ENCODE measurements around the gene YAP1.

Gene YAP1

DNA sequence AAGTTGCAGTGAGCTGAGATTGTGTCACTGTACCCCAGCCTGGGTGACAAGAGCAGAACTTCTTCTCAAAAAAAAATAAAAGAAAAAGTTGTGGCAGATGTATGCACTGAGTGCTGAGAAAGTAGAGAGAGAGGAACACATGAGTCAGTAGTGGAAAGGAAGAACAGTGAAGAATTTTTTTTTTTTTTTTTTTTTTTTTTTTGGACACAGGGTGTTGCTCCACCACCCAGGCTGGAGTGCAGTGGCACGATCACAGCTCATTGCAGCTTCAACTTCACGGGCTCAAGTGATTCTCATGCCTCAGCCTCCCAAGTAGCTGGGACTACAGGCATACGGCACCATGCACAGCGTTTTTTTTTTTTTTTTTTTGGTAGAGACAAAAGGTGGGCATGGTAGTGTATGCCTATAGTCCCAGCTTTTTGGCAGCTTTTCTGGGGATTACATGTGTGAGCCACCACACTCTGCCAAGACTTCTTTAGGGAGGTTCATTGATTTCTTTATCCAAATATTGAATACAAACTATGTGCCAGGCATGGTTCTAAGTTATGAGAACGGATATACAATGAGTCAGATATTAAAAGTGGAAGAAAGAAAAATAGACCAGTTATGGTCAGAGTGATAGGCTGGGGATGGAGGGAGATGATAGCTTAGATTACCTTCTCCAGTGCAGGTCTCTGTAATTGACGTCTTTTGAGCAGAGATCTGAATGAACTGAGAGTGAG is 62.0 kb downstream of the YAP1 start:
- Histone ChIP-seq H3K36me3 (ENCODE audit: low read length) (no peaks in the 10 kb centered on the region), H3K4me2 (ENCODE audit: low read depth, low read length, poor library complexity, severe bottlenecking) (no peak overlapping the region), H3K9me2 (replicated peaks; ENCODE audit: insufficient read depth, low read length) (no peaks in the 10 kb centered on the region), H3K27me3 (ENCODE audit: low read length) (no peaks in the 10 kb centered on the region), H3K4me3 (ENCODE audit: insufficient read depth, low read length, poor library complexity, severe bottlenecking) (no peak overlapping the region), H3K9me3 (ENCODE audit: insufficient read depth, low read length) (no peaks in the 10 kb centered on the region), H3K27ac (ENCODE audit: low read depth, low read length) (no peak overlapping the region), H3K79me2 (ENCODE audit: insufficient read depth, low read length) (no peaks in the 10 kb centered on the region), H4K20me1 (ENCODE audit: low read depth, low read length) (0 out of 2 replicates have a peak, but pooled peaks cover 2% of the 10 kb centered on the region), H2AFZ (ENCODE audit: low read depth, low read length, severe bottlenecking) (no peak overlapping the region), H3K9ac (ENCODE audit: low read length) (no peak overlapping the region), H3F3A (ENCODE audit: insufficient read depth) (no peaks in the 10 kb centered on the region)
- TF ChIP-seq, protein P1, sequence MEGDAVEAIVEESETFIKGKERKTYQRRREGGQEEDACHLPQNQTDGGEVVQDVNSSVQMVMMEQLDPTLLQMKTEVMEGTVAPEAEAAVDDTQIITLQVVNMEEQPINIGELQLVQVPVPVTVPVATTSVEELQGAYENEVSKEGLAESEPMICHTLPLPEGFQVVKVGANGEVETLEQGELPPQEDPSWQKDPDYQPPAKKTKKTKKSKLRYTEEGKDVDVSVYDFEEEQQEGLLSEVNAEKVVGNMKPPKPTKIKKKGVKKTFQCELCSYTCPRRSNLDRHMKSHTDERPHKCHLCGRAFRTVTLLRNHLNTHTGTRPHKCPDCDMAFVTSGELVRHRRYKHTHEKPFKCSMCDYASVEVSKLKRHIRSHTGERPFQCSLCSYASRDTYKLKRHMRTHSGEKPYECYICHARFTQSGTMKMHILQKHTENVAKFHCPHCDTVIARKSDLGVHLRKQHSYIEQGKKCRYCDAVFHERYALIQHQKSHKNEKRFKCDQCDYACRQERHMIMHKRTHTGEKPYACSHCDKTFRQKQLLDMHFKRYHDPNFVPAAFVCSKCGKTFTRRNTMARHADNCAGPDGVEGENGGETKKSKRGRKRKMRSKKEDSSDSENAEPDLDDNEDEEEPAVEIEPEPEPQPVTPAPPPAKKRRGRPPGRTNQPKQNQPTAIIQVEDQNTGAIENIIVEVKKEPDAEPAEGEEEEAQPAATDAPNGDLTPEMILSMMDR (IDR thresholded peaks at IDR 0.05; ENCODE audit: insufficient read depth, low read length, poor library complexity, severe bottlenecking) = no peak
- no peak for TF ChIP-seq EZH2phosphoT487 (conservative IDR thresholded peaks at IDR 0.05; ENCODE audit: low read length)

DNA sequence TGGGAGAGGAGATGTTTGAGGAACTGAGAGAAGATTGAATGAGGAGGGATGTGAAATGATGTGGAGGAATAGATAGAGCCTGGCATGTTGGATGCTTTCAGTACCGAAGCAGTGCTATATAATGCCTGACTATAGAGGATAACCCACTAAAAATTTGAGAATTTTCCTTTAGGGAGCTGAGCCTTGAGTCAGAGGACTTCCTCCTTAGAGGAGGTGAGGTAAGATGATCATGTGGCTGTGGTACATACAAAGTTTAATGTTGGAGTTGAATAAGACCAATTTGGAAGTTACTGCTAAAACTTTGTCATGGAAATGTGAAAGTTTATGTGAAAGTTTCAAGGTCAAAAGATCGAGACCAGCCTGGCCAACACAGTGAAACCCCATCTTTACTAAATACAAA is 66.9 kb downstream of the YAP1 start:
- no peak overlapping the region for H3K27ac ChIP-seq (ENCODE audit: low read depth, low read length)
- no peaks in the 10 kb centered on the region for H3K79me2 ChIP-seq (ENCODE audit: insufficient read depth, low read length)
- no peak overlapping the region for H3K4me3 ChIP-seq (ENCODE audit: insufficient read depth, low read length, poor library complexity, severe bottlenecking)
- H4K20me1 ChIP-seq (ENCODE audit: low read depth, low read length) = no peaks in the 10 kb centered on the region
- no peaks in the 10 kb centered on the region for H3F3A ChIP-seq (ENCODE audit: insufficient read depth)
- no peaks in the 10 kb centered on the region for H3K36me3 ChIP-seq (ENCODE audit: low read length)
- no peaks in the 10 kb centered on the region for H3K9me2 ChIP-seq (replicated peaks; ENCODE audit: insufficient read depth, low read length)
- no peak overlapping the region for H2AFZ ChIP-seq (ENCODE audit: low read depth, low read length, severe bottlenecking)
- no peak overlapping the region for H3K9ac ChIP-seq (ENCODE audit: low read length)
- no peaks in the 10 kb centered on the region for H3K27me3 ChIP-seq (ENCODE audit: low read length)
- no peak overlapping the region for H3K4me2 ChIP-seq (ENCODE audit: low read depth, low read length, poor library complexity, severe bottlenecking)
- TF ChIP-seq EZH2phosphoT487 (conservative IDR thresholded peaks at IDR 0.05; ENCODE audit: low read length) = no peak
- TF ChIP-seq, protein P1 (IDR thresholded peaks at IDR 0.05; ENCODE audit: insufficient read depth, low read length, poor library complexity, severe bottlenecking) = no peak
- H3K9me3 ChIP-seq (ENCODE audit: insufficient read depth, low read length) = no peaks in the 10 kb centered on the region

DNA sequence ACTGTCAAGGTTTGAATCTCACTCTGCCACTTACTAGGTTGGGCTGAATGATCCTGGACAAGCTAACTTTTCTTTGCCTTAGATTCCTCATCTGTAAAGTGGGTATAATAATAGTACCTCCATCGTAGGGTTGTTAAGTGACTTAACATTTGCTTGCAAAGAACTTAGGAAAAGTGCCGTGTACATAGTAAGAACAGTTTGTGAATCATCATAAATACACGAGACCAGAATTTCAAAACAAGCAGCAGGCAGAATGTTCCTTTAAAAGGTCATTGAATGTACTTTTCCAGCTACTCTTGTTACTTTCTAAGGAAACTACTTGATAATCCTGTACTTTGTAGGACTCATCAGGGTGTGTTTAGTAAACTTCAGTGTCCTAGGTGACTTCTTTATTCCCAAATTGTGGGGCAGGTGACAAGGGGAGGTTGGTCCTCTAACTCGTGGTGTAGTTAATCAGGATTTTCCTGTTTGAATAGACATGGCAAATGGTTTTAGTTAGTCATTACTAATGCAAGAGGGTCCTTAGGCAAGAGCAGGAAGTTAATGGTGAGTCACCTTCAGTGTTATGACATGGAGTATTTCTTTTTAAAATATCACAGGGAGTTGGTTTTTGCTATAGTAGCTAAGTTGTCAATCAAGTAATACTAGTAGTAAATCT is 67.9 kb downstream of the YAP1 start:
- no peaks in the 10 kb centered on the region for H3K27me3 ChIP-seq (ENCODE audit: low read length)
- H3K36me3 ChIP-seq (ENCODE audit: low read length) = no peaks in the 10 kb centered on the region
- H3F3A ChIP-seq (ENCODE audit: insufficient read depth) = no peaks in the 10 kb centered on the region
- H2AFZ ChIP-seq (ENCODE audit: low read depth, low read length, severe bottlenecking) = no peak overlapping the region
- TF ChIP-seq, protein P1 (IDR thresholded peaks at IDR 0.05; ENCODE audit: insufficient read depth, low read length, poor library complexity, severe bottlenecking) = no peak
- TF ChIP-seq EZH2phosphoT487 (conservative IDR thresholded peaks at IDR 0.05; ENCODE audit: low read length) = no peak
- no peak overlapping the region for H3K4me3 ChIP-seq (ENCODE audit: insufficient read depth, low read length, poor library complexity, severe bottlenecking)
- H3K9me3 ChIP-seq (ENCODE audit: insufficient read depth, low read length) = no peaks in the 10 kb centered on the region
- no peak overlapping the region for H3K4me2 ChIP-seq (ENCODE audit: low read depth, low read length, poor library complexity, severe bottlenecking)
- no peaks in the 10 kb centered on the region for H4K20me1 ChIP-seq (ENCODE audit: low read depth, low read length)
- no peaks in the 10 kb centered on the region for H3K79me2 ChIP-seq (ENCODE audit: insufficient read depth, low read length)
- no peak overlapping the region for H3K9ac ChIP-seq (ENCODE audit: low read length)
- no peaks in the 10 kb centered on the region for H3K9me2 ChIP-seq (replicated peaks; ENCODE audit: insufficient read depth, low read length)
- H3K27ac ChIP-seq (ENCODE audit: low read depth, low read length) = no peak overlapping the region
